GM21528 (cell line): ENCODE data around the gene COL10A1.

Source experiments
- ATAC-seq: cut with Tn5 transposase; IDR thresholded peaks from one replicate; pipeline ENCODE4 v1.9.1; 2021; ENCODE audit warnings: mild to moderate bottlenecking, moderate library complexity; ENCODE audit not compliant: unreplicated experiment, low FRiP score

Gene COL10A1

GRCh38 chr6:116126032-116126431 is at the start of gene COL10A1:
Gene COL10A1 (minus strand): TSS chr6:116126132. CDS start chr6:116125492, 640 bp downstream.
- no peak for ATAC-seq

- ATAC-seq, result no peak
Measured at GRCh38 chr6:116175344-116175743, 49.4 kb upstream of the COL10A1 start.

- no peak for ATAC-seq
Measured at GRCh38 chr6:116173928-116174327, 48.0 kb upstream of the COL10A1 start.

GRCh38 chr6:116170358-116171057 is 44.6 kb upstream of the COL10A1 start:
- no peak for ATAC-seq

- no peak for ATAC-seq
Measured at GRCh38 chr6:116169880-116170279, 43.9 kb upstream of the COL10A1 start.

GRCh38 chr6:116168148-116168547 is 42.2 kb upstream of the COL10A1 start:
- ATAC-seq, result no peak

GRCh38 chr6:116166369-116166768 is 40.4 kb upstream of the COL10A1 start:
- ATAC-seq, result no peak

GRCh38 chr6:116165596-116165995 is 39.7 kb upstream of the COL10A1 start:
- ATAC-seq, result no peak

- no peak for ATAC-seq
Measured at GRCh38 chr6:116159782-116160524, 34.0 kb upstream of the COL10A1 start.

GRCh38 chr6:116158641-116159040 is 32.7 kb upstream of the COL10A1 start:
- ATAC-seq, result no peak

- ATAC-seq, result no peak
Measured at GRCh38 chr6:116157391-116157790, 31.5 kb upstream of the COL10A1 start.

GRCh38 chr6:116156405-116157326 is 30.7 kb upstream of the COL10A1 start:
- ATAC-seq, result no peak

- ATAC-seq, result no peak
Measured at GRCh38 chr6:116154887-116155286, 29.0 kb upstream of the COL10A1 start.

- no peak for ATAC-seq
Measured at GRCh38 chr6:116152620-116153019, 26.7 kb upstream of the COL10A1 start.

GRCh38 chr6:116145803-116146675 is 20.1 kb upstream of the COL10A1 start:
- no peak for ATAC-seq

- no peak for ATAC-seq
Measured at GRCh38 chr6:116144605-116145004, 18.7 kb upstream of the COL10A1 start.

- no peak for ATAC-seq
Measured at GRCh38 chr6:116139917-116140316, 14.0 kb upstream of the COL10A1 start.

GRCh38 chr6:116136933-116137340 is 11.0 kb upstream of the COL10A1 start:
- no peak for ATAC-seq

- no peak for ATAC-seq
Measured at GRCh38 chr6:116136373-116136772, 10.4 kb upstream of the COL10A1 start.

GRCh38 chr6:116133453-116133852 is 7.5 kb upstream of the COL10A1 start:
- no peak for ATAC-seq
